GM12872 (cell line): ENCODE measurements around the gene SMG6.

ENCODE experiments used
- TF ChIP-seq, protein P1 (sequence below): IDR thresholded peaks from 3 replicates; pipeline ENCODE4 v1.5.1; 2011; ENCODE audit warnings: low read depth, mild to moderate bottlenecking, low read length, moderate library complexity; ENCODE audit not compliant: insufficient read depth

The SMG6 gene

DNA sequence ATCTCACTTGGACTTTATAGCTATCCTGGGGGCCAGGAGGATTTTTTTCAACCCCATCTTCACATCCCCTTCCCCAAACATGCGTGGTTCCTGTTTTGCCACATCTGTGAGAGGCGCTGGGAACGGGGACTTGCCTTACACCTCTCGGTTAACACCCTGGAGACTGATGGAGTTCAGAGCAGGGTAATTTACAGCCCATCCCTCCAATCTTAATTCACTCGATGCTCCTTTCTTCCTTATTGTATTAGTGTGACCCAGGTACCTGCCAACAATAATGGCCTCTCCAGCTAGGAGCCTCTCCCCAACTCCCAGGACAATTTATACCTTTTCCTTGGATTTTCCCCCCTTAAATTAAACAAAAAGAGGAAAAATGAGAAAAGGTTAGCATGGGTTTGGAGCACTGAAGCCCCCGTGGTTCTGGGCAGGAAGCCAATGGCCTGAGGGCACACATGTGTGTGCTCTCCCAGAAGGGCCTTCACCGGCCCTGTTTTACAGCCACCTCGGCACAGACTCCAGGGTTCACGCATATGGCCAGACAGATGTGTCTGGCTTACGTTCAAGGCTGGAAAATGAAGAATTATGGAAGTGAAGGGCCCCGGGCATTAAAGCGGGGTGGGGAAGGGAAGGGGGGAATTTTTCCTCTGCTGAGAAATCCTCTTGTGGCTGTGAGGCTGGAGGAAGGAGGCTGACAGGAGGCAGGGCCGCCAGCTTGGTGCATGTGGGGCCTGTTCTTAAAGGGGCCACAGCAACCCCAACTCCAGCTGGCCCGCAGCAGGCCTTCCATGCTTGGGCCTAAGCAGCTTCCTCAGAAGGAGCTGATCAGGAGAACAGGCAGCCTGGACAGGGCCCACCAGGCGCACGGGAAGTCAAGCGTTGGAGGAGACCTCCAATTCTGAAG lies 227.2 kb downstream of the SMG6 start:
- TF ChIP-seq, protein P1, sequence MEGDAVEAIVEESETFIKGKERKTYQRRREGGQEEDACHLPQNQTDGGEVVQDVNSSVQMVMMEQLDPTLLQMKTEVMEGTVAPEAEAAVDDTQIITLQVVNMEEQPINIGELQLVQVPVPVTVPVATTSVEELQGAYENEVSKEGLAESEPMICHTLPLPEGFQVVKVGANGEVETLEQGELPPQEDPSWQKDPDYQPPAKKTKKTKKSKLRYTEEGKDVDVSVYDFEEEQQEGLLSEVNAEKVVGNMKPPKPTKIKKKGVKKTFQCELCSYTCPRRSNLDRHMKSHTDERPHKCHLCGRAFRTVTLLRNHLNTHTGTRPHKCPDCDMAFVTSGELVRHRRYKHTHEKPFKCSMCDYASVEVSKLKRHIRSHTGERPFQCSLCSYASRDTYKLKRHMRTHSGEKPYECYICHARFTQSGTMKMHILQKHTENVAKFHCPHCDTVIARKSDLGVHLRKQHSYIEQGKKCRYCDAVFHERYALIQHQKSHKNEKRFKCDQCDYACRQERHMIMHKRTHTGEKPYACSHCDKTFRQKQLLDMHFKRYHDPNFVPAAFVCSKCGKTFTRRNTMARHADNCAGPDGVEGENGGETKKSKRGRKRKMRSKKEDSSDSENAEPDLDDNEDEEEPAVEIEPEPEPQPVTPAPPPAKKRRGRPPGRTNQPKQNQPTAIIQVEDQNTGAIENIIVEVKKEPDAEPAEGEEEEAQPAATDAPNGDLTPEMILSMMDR = no peak

DNA sequence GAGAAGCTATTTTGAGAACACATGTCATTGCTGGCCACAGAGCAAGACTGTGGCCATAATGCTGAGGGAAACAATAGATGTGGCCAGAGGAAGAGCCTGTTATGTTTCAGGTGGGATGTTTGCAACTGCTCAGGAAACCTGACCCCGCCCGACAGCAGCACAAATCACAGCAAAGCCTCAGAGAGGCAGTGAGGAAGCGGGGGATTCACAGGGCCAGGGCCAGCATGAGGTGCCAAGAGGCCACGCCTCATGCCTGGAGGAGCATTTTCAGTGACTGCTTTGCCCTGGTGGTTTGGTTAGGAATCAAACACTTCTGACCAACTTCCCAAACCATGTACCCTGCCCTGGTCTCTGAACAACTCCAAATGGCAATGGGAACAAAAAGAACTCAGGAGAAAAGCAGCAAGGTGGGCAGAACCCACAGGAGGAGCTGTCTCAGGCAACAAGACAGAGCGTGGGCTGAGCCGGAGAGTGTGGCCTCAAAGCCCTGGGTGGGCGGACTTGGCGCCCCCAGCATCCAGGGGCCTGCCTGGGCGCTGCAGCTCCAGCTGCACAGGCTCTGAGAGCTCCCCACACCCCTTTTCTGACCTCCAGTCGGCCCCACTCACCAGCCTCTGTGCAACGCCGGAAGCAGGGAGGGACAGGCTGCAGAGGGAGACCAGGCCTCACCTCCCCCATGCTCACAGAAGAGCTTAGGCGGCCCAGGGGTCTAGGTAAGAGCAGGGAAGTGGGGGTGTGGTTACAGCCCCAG lies 228.1 kb downstream of the SMG6 start:
- TF ChIP-seq, protein P1 = no peak

DNA sequence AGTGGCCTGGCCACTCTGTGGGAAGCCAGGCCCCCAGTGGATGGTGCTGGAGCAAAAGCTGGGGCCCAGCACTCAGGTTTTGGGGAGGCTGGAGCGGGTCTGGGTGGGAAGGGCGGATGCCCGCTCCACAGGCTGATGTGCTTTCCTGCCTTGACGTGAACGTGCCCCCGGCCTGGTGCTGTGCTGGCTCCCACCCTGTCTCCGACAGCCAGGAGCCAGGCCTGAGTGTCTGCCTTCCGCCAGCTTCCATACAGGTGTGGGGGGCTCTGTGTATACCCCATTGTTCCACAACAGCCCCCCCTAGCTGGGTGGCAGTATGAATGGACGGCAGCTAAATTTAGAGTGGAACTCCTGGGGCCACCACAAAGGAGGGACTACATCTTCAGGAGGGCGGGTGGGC lies 228.7 kb downstream of the SMG6 start:
- TF ChIP-seq, protein P1 = no peak

DNA sequence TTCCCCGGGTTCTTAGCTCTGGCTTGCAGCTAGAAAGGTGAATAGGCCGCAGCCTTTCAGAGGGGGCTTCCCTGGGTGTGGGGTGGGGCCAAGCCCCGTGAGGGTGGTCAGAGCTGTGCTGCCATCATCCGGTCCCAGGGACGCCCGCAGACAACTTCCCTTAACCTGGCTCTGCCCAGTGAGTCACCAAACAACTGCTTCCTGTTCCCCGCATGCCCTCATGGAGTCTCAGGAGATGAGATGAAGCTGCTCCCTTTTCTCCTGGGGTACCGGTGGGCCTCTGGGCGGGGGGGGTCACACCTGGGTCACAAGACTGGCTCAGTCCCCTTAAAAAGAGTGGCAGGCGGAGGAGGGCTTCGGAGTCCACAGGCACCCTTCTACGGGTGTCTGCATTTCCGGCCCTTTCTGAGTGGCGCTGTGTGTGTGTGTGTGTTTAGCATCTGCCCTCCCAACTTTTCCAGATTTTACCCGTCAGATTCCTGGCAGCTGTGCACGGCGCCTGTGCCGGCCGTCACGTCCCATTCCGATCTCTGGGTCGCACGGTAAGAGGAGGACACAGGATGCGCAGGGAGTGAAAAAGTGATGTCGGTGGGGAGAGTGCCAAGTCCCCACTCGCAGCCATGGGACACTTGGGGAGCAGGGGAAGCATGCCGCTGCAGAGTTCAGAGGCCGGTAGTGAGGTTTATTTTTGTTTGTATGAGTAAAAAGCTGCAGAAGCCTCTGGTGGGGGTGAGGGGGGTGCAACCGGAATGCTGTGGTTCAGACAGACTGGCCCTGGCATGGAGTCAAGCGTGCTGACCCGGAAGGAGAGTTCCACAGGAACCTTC lies 231.9 kb downstream of the SMG6 start:
- TF ChIP-seq, protein P1 = no peak

DNA sequence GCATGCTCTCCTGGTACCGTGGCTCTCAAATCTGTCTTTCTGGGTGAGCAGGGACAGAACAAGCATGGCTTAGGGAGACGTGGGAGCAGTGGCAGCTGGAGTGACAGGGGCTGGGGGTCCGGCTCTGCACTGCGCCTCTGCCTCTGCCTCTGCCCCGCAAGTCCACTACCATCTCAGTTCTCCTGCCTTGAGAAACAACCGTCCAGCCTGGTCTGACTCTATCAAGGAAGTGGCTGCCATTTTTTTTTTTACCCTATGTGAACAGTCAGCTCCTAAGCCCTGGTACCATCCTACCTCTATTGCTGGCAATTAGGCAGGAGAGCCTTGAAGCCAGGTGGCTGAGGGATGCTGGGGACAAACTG lies 232.6 kb downstream of the SMG6 start:
- TF ChIP-seq, protein P1 = no peak

DNA sequence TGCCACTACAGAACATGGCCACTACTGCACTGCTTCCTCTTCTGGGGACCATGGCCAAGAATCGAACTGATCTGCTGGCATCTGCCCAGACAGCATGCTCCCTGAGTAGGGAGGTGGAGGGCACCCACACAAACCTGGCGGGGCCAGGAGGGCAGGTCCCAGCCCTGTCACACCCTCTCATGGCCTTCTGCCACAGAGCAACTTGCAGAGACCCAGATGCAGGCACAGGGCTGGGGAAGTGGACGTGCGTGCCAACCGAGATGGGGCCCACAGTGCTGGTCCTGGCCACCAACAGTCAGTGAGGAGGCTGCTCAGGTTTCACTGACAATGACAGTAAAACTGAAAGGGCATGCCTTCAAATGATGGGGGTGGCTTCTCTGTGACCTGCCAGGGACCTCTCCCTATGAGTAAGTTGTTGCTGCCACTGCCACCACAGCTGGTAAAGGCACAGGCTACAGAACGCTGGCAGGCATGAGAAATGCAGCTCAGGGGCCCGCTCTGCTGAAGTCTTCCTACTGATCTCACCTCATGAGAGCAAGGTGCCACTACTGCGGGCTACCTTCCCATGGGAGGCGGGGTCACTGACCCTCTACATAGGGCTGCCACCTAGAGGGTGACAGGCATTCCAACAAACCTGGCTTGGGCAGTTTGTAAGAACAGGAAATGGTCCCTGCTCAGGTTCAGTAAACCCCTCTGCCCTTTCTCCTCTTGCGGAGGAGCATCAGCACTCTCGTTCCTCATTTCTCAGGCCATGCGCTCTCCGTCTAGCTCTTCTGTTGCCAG lies 233.2 kb downstream of the SMG6 start:
- TF ChIP-seq, protein P1 = peak; percentile 60
